ENCODE results near the gene FAM13A.

- TF ChIP-seq EZH2 (IDR thresholded peaks at IDR 0.05; ENCODE audit: borderline replicate concordance, control insufficient read depth, low read depth, low read length) = no peak
- TF ChIP-seq CTCF (IDR thresholded peaks at IDR 0.05 in 2 of 3, conservative IDR thresholded peaks at IDR 0.05 in 1 of 3; ENCODE audit: control insufficient read depth in 2 of 3, extremely low read depth in 1 of 3, insufficient read depth in 1 of 3, low read depth in 3 of 3, low read length in 3 of 3) = no peak
- no peak for TF ChIP-seq PAX5 (IDR thresholded peaks at IDR 0.05; ENCODE audit: borderline replicate concordance, low read depth, low read length)
- no peak for TF ChIP-seq POLR2A (IDR thresholded peaks at IDR 0.05; ENCODE audit: low read depth, low read length)
- no peak for TF ChIP-seq ASH2L (IDR thresholded peaks at IDR 0.05; ENCODE audit: borderline replicate concordance, low read depth)
- no peak for TF ChIP-seq RCOR1 (conservative IDR thresholded peaks at IDR 0.05; ENCODE audit: low read depth, low read length)
- TF ChIP-seq NFYA (IDR thresholded peaks at IDR 0.05; ENCODE audit: borderline replicate concordance, low read depth, low read length) = no peak
- TF ChIP-seq TAF1 (IDR thresholded peaks at IDR 0.05; ENCODE audit: borderline replicate concordance, low read depth, low read length) = no peak
- TF ChIP-seq USF2 (IDR thresholded peaks at IDR 0.05; ENCODE audit: borderline replicate concordance, low read depth, low read length) = no peak
- TF ChIP-seq SPI1 (IDR thresholded peaks at IDR 0.05; ENCODE audit: borderline replicate concordance, insufficient read depth, low read depth, low read length) = no peak
- TF ChIP-seq ZNF207 (IDR thresholded peaks at IDR 0.05; ENCODE audit: borderline replicate concordance) = no peak
- TF ChIP-seq TCF12 (IDR thresholded peaks at IDR 0.05; ENCODE audit: low read depth, low read length) = no peak
- TF ChIP-seq BCL11A (IDR thresholded peaks at IDR 0.05; ENCODE audit: low read depth, low read length) = no peak
Measured at GRCh38 chr4:88809101-88809500, 247.9 kb downstream of the FAM13A start.

All from GM12878 (cell line).